UCSD-AML1 (cell line): ENCODE data around the gene ZFC3H1.

Experiments
- DNase-seq: peaks from one replicate; lab custom pipeline; 2025; ENCODE audit not compliant: unreplicated experiment; lab: John Stamatoyannopoulos, UW

The ZFC3H1 gene

DNA sequence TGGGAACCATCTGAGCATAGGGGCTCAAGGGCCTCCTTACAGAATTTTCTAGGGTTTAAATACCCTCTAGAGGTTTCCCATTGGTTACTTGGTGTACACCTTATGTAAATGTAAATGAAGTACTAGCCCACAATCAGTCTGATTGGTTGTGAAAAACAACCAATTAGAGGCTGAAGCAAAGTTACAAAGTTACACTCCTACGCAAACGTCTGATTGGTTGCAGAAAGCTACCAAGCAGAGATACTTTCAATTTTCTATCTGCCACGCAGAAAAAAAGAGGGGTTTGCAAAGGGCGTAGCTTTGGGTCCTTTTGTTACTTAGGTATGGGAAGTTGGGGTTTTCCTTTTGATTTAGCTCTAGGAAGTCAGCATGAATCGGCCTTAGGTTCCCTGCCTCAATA is 20.4 kb upstream of the ZFC3H1 start:
- no peak for DNase-seq

DNA sequence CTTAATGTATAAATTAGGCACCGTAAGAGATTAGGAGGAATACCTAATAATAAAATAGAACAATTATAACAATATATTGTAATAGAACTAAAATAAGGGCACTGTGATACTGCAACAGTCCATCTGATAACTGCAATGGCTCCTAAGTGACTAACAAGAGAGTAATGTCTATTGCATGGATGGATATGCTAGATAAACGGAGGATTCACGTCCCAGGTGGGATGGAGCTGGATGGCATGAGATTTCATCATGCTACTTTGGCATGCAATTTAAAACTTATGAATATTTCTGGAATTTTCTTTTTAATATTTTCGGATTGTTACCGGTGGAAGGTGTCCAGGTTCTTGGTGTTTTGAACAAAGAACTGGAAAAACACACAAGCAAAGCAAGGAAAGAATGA is 20.0 kb upstream of the ZFC3H1 start:
- no peak for DNase-seq

DNA sequence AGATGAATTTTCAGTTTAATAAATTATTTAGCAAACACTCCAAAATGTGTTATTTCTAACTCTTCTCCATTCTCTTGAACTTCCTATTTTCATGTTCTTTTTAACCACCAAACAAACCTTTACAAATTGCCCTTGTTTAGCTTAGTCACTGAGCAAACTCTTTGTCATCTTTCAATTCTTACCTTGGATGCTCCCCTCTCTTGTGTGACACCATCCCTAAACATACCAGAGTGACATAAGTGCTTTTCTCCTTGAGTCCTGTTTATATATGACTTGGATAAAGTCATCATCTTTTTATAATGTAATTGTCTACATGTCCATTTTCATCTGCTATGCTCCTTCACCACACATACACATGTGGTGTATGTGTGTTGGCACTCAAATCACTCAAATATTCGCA is 18.8 kb upstream of the ZFC3H1 start:
- DNase-seq = no peak

DNA sequence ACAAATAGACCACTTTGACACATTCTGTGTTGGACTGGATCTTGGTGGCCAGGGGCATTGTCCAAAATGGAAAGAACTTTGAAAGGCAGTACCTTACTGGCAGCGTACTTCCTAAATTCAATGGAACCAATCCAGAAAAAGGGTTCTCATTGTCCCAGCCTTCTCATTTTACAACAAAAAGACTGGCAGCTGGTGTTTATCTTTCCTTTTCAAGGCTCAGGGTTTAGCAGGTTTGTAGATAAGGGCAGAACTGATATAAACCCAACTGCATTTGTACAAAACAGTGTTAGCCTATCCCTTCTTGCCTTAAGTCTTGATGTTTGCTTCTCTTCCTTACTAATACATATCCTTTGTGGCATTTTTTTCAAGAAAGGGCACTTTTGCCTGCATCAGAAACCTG is 8.2 kb upstream of the ZFC3H1 start:
- DNase-seq = no peak

DNA sequence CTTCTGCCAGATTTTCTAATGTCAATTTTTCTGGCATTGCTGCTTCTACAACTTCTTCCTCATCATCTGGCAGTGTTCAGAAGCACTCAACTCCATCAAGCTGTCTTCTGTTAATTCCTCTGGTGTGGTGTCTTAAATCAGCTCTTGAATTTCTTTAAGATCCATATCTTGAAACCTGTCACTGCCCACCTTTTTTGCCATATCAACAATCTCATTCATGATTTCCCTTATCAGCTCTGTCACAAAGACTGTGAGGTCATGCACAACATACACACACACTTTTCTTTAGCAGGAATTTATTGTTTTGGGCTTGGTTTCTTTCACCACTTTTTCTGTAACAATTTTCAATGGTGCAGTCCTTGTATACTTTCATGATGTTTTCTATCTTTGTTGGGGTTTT is 7.7 kb upstream of the ZFC3H1 start:
- DNase-seq = no peak

DNA sequence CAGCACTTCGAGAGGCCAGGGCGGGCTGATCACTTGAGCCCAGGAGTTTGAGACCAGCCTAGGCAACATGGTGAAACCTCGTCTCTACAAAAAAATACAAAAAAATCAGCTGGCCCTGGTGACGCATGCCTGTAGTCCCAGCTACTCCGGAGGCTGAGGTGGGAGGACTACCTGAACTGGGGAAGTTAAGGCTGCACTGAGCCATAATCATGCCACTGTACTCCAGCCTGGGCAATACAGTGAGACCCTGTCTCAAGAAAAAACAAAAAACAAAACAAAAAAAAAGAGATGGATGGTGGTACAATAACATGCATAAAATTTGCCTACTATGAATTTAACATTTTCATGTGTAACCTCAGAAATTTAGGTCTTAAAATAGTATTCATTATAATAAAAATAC is 2.6 kb upstream of the ZFC3H1 start:
- no peak for DNase-seq

DNA sequence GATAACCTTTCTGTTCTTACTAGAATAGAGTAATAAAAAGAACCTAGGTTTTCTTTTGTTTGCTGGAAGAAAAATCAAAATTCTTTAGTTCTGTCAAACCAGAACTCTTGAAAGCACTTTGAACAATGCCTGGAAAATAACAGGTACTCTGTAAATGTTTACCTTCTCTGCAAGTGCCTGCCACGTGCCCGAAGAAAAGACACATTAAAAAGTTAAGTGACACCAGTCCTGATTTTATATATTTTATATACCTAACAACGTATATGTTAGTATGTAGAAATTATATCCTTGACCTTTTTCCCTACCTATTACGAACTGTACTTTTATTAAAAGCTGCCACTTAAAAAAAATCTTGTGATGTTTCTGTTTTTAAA is 1.4 kb upstream of the ZFC3H1 start:
- DNase-seq = no peak

DNA sequence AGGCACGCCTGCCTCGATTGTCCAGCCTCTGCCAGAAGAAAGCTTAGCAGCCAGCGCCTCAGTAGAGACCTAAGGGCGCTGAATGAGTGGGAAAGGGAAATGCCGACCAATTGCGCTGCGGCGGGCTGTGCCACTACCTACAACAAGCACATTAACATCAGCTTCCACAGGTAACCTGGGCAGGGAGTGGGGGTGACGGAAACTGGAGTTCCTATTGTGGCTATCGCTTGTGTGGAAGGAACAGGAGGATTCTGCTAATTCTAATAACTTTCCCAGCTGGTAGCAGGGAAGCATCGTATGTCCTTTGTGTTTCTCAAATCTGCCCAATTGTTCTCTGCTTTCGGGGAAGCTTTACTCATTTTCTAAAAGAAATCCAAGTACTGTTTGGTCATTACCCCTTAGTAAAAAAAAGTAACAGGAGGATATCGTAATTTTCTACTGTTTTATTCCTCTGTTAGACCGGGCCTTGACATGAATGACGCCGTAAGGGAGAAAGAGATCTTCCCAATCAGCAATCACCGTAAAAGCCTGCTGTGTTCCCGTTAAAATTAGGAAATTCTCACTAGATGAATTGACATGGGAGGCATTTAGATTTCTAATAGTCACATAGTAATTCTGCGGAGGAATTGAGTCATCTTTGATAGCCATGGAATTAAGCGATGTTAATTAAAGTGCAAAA is 902 bp upstream of the ZFC3H1 start:
- DNase-seq = no peak

DNA sequence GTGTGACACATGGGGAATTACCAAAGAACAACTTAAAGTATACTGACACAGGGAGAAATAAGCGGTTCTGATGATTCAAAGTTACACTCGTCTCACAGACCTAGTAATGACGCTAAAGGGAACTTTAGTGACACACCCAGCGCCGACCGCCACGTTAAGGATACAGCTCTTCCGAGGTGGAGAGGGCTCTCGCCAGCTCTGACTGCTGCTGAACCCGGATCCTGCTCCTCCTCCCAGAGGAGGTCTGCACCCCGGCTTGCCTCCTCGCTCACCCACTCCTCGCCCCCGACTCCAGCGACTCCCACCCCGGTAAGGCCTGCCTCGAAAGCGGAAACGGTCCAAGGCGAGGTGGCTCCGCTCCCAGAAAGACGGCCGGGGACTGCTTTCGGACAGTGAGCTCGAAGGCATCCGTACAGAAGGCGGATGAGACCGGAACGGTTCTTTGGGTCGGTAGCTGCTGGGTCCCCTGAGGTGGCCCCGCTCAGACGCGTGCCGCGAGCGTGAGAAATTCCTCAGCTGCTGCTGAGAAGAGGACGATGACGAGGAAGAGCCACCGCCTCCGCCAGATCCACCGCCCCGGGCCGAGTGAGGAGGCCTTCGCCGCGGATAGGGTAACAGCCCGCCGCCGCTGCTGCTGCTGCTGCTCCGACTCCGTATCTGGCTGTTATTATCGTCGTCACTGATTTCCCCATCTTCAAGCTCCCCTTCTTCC is 643 bp downstream of the ZFC3H1 start:
- peak; percentile 69 for DNase-seq

DNA sequence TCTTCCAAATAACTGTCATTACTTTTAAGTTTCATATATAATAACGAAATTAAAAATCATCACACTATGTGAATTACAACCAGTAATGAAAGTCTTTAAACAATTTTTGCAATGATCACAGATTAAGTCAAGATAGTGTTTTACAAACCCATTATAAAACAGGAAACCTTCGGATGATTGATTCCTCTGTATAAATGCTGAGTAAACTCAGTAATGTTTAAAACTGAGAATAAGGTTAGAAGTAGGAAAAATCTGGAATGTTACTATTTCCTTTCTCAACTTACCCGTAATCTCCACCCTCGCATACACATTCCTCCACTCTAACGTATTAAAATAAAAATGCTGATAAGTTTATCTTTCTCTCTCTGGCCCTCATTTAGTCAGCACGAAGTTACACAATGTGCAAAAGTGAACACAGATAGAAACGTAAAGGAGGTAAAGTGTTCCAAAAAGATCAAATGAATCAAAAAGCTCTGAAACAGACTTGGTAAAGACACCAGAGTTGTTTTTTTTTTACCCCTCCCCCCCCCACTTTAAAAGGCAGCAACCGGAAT is 1.6 kb downstream of the ZFC3H1 start:
- DNase-seq = no peak

DNA sequence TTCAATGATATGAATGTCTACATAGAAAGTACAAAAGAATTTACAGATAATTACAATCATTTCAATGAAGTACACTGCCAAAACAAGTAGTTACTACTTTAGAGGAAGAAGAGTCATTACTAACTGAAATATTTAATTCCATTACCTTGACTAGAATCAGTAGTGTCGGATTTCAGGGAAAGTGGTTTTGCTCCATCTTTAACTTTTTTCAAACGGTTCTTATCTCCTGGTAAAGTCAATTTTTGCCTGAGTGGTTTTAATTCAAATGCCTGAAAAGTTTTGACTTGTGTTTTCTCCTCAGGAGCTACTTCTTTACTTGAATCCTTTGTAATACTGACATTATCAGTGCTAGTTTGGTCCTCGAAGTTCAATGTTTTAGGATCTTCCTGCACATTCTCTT is 6.9 kb downstream of the ZFC3H1 start:
- DNase-seq = no peak

DNA sequence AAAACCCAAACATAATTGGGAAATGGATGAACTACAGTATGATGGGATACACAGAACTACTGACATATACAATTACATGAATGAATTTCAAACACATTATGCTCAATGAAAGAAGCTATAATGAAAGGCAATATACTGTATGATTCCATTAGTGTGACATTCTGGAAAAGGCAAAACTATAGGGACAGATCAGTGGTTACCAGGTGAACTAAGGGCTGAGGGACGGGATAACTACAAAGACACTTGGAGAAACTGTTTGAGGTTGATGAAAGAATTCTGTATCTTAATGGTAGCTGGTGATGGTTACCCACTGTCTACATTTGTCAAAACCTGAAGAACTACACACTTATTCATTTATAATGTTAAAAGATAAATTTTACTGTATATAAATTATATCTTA is 7.7 kb downstream of the ZFC3H1 start:
- no peak for DNase-seq

DNA sequence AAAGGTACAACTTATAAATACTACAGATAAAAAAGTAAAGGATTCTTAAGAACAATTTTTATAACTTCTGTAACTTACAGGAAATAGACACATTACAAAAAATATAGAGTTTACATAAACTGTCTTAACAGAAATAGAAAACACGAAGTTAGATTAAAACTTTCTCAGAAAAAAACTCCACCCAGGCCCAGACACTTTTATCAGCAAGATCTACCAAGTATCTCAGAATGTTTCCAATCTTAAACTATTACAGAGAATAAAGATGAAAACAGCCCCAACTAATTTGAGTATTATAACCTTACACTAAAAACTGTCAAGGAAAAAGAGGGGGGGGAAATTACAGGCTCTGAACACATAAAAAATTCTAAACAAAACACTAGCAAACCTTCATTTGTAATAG is 8.2 kb downstream of the ZFC3H1 start:
- DNase-seq = no peak

DNA sequence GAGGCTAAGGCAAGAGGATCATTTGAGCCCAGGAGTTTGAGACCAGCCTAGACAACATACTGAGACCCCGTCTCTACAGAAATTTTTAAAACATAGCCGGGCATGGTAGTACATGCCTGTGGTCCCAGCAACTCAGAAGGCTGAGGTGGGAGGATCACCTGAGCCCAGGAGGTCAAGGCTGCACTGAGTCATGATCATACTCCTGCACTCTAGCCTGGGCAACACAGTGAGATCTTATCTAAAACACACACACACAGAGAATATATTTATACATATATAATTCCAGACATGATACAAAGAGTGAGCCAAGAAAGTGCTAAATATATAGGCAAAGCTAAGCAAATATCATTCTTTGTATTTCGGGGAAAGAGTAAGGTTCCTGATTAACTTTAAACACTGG is 9.4 kb downstream of the ZFC3H1 start:
- no peak for DNase-seq

DNA sequence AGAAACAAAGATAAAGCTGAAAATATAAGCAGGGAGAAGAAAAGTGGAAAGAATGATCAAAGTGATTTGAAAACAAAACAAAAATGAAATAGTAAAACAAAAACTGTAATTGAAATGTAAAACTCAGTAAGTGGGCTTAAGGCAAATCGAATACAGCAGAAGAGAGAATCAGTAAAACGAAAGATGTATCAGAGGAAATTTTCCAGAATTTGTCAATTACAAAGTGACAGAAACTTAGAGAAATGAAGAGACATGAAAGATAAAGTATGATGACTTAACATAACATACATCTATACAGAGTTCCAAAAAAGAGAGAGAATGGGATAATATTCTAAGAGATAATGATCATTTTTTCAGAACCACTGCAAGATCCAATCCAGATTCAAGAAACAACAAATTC is 10.5 kb downstream of the ZFC3H1 start:
- DNase-seq = no peak

DNA sequence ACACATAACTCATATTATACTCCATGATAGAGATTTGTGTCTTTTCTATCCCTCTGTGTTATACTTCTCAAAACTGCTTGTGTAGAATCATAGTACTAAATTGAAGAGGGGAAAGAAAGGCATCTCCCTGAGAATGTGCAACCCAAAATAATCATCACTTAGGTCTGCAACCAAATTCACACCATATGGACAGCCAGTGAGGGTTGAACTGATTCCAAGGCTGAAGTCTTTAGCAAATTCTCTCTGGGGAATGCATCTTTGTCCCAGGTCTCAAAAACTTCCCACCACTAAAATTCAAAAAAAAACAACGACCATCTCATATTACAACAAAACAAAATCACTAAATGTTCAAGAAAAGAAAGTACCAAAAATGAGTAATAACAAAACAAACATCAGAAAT is 11.0 kb downstream of the ZFC3H1 start:
- no peak for DNase-seq

DNA sequence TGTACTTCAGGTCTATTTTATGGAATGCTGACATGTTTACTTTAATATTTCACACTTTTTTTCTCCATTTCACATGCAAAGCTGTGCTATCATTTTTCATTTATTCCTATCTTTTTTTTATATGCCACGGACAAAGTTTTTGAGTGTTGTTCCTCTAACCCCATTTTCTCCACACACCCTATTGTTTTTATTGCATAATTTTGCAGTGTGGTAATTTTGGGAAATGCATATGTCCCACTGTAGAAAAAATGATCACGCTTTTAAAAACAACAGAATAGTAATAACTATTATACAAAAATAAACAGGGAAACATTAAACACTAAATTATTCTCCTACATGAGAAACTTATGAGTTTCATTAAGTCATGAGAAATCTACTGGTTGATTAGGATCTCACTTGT is 14.2 kb downstream of the ZFC3H1 start:
- no peak for DNase-seq

DNA sequence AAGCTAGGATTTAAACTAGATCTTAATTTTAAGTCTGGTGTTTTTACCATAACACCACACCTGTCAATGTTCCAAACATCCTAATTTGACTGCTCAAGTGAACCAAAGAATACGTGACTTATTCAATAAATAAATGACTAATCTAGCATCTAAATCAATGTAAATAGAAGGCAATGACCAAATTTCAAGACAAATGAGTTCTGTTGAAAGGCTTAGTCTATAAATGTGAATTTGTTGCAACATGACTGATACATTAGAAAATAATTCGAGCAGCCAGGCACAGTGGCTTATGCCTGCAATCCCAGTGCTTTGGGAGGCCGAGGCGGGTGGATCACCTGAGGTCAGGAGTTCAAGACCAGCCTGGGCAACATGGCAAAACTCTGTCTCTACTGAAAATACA is 15.1 kb downstream of the ZFC3H1 start:
- DNase-seq = no peak

DNA sequence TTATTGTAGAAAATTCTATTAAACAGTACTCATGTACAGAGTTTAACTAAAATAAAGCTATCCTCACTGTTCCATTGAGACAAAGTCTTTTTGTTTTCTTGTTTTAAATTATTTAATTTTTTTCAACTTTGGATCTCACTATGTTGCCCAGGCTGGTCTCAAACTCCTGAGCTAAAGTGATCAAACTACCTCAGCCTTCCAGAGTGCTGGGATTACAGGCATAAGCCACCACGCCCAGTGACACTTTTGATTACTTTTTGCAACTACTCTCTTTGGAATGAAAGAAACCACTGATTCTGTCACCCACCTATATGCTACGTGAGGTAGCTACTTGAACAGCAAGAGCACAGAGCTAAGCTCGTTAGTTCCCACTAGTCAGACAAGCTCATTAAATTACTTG is 17.1 kb downstream of the ZFC3H1 start:
- DNase-seq = no peak

DNA sequence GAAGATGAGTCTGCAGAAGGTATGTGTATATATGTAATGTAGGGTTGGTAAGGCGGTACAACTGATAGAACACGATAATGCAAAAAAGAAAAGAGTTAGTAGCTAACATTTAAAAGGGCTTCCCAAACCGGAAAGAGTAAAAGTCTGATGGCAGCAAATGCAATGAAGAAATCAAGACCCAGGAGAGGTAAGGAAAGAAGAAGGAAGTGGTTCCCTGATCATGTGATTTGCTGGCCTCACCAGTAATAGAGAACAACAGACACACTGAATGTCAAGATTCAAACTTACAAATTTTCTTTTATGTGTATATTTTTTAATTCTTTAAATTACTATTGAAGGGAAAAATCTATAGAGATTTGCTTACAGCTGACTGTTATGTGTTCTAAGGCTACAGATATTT is 18.4 kb downstream of the ZFC3H1 start:
- no peak for DNase-seq

DNA sequence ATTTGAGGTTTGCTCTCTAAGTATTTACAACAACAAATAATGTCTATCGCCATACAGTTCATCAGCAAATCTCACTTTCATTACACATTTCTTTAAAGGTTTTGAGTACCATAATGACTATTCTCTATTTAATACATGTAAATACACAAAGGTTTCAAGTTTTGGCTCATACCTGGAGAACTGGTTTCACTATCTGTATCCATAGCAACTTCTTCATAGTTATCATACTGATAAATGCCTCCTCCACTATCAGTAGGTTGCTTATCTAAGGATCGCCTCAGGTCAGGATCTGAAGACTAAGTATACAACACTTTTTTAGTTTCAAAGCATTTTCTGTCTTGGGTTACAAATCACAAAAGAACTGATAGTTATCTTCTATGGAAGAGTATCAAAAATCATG is 21.4 kb downstream of the ZFC3H1 start:
- DNase-seq = no peak

DNA sequence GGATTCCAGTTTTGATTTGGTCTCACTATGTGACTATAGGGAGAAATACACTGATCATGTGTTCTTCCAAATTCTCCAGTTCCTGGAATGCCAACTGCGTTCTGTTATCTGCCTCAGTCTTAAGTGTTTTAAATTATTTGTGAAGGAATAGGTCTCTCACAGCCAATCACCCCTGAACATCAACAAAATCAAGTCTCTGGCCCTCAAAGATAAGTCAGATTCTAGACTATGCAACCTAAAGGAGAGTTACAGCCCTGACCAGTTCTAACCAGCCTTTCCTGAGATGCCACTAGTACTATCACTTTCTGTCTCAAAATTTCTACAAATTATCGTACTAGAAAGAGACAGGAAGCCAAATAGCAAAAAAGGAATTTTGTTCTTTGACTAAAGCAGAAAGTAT is 22.3 kb downstream of the ZFC3H1 start:
- no peak for DNase-seq

DNA sequence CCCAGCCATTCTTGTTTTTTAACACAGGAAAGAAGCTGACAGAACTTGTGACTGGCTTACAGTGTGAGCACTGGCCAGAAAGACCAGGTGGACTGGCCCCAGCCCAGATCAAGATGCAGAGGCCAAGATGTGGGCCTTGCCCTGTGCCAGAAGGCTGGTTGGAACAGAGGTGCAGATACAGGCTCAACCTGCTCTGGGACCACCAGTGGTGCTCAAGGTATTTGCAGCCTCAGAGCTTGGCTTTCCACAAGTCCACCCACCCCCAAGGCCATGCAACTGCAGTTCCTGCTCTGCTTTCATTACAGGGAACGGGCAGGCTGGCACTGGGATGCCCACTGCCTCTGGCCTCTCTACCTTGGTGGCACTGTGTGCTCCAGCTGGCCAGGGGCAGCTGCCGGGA is 23.3 kb downstream of the ZFC3H1 start:
- no peak for DNase-seq
